Sigmoid colon (tissue), 4 donors: ENCODE results near the gene MAP2K3.
"Not testable (repeated sequence)": the region's sequence is repeated elsewhere in the genome, so short reads cannot be mapped to it uniquely, and the experiment has no call there.

ENCODE experiments used
- POLR2A ChIP-seq, 2 donors: fragments of 450-650 bp; IDR thresholded peaks; one replicate each; pipeline ENCODE4 v1.6.1; 2016; ENCODE audit warnings: antibody characterized with exemption in 2 of 2, mild to moderate bottlenecking in 2 of 2, moderate library complexity in 2 of 2
- POLR2AphosphoS5 ChIP-seq, 4 donors: sonication (generic); formaldehyde crosslinking; IDR thresholded peaks; one replicate each; pipeline ENCODE4 v1.6.1; 2017; ENCODE audit warnings: antibody characterized with exemption in 4 of 4

- not testable (repeated sequence) for TF ChIP-seq POLR2A, POLR2AphosphoS5 (IDR thresholded peaks at IDR 0.05)
These were observed 35.9 kb downstream of the MAP2K3 start for GRCh38 chr17:21320430-21320829.
